ENCODE data around the gene ZNF423.
A peak's percentile ranks its signal among the peaks of the same experiment; 100 is the strongest.

The ZNF423 gene

DNA sequence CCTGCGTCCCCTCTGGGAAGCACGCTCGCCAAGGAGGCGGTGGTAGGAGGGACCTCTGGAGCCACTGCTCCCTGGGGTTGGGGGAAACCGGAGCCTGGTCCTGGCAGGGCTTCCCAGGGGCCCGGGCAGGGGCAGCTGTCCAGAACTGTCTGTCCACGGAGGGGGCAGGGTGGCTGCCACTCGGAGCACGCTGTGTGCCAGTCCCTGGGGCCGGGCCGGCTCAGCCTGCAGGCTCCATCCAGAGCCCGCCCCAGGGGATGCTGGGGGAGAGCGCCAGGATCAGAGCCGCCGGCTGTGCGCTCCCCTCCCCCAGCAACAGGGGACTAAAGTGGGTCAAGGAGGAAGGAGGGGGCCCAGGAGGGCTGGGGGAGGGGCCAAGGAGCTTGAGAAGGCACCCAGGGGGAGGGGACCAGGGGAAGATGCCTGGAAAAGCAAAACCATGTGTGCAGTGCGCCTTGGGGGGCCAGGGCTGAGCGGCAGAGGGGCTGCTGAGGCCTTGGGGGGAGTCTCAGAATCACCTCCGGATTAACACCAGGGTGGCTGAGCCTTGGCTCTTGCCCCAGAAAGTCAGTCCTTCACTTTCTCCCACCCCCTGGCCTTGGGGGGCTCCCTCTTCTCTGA, 21.3 kb downstream of the ZNF423 start:
- H3K36me3 ChIP-seq (ENCODE audit: control insufficient read depth, insufficient read depth, low read length) = no peaks in the 10 kb centered on the region
- no peak overlapping the region for H3K9ac ChIP-seq (ENCODE audit: low read depth, low read length)
- H3K4me1 ChIP-seq (ENCODE audit: control insufficient read depth, insufficient read depth, low read length) = peaks cover 65% of the 10 kb centered on the region
- H3K9me3 ChIP-seq (ENCODE audit: control insufficient read depth, insufficient read depth, low read length) = no peaks in the 10 kb centered on the region
- H3K27me3 ChIP-seq (ENCODE audit: control insufficient read depth, insufficient read depth, low read length) = no peaks in the 10 kb centered on the region
- no peak overlapping the region for H3K4me3 ChIP-seq (ENCODE audit: low read depth, low read length)
- peak overlapping the region; percentile 47 for H3K27ac ChIP-seq (ENCODE audit: low read depth, low read length)

DNA sequence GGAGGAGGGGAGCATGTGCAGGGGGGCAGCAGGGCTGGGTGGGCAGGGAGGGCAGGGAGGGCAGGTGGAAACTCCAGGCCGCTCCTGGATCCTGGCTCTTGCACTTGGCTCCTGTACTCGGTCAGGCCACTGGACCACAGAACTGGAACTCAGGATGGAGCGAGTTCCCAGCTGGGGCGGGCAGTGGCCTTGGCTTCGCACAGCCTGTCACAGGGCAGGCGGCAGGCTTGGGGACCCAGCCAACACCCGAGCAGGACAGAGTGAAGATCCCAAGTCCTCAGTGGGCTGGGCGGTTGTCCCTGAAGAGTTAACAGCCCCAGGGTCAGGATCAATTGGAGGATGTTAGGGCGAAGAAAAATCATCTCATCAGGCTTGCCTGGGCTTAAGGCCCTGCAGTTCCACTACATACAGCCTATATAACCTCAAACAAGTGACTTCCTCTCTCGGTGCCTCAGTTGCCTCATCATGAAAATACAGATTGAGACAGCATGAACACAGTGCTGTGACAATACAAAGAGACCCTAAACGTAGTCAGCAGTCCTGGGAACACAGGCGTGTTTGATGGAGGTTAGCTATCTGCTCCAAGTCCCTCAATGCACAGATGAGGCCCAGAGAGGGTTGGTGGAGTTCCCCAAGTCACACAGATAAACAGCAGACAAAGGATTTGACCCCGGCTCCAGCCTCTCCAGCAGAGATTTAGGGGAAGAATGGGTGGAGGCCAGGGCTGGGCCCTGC, 21.9 kb downstream of the ZNF423 start:
- Histone ChIP-seq H3K4me1 (ENCODE audit: control insufficient read depth, insufficient read depth, low read length) (peaks cover 58% of the 10 kb centered on the region), H3K36me3 (ENCODE audit: control insufficient read depth, insufficient read depth, low read length) (no peaks in the 10 kb centered on the region), H3K9ac (ENCODE audit: low read depth, low read length) (no peak overlapping the region), H3K9me3 (ENCODE audit: control insufficient read depth, insufficient read depth, low read length) (no peaks in the 10 kb centered on the region), H3K27ac (ENCODE audit: low read depth, low read length) (peak overlapping the region; percentile 47), H3K4me3 (ENCODE audit: low read depth, low read length) (0 out of 2 replicates have a peak overlapping the region, but pooled peaks have one; percentile 19), H3K27me3 (ENCODE audit: control insufficient read depth, insufficient read depth, low read length) (no peaks in the 10 kb centered on the region)

DNA sequence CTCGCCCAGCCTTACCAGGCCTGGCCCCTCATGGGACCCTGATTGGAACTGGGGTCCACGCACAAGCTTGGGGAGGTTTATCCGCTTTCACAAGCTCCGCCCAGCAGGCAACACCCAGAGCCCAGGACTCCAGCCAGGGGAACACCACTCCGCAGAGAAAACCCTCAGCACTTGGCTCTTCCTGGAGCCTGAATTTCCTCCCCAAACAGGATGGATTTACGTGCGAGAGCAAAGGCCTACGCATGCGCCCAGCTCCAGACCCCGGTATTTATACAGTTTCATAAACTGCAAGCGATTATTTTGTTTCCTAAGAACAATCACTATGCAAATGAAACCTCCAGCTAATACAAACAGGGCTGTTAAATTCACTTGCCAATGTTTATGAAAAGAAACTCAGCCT, 22.8 kb downstream of the ZNF423 start:
- Histone ChIP-seq H3K27me3 (ENCODE audit: control insufficient read depth, insufficient read depth, low read length) (no peaks in the 10 kb centered on the region), H3K9me3 (ENCODE audit: control insufficient read depth, insufficient read depth, low read length) (no peaks in the 10 kb centered on the region), H3K36me3 (ENCODE audit: control insufficient read depth, insufficient read depth, low read length) (no peaks in the 10 kb centered on the region), H3K9ac (ENCODE audit: low read depth, low read length) (no peak overlapping the region), H3K27ac (ENCODE audit: low read depth, low read length) (peak overlapping the region; percentile 59), H3K4me3 (ENCODE audit: low read depth, low read length) (no peak overlapping the region), H3K4me1 (ENCODE audit: control insufficient read depth, insufficient read depth, low read length) (peaks cover 59% of the 10 kb centered on the region)

DNA sequence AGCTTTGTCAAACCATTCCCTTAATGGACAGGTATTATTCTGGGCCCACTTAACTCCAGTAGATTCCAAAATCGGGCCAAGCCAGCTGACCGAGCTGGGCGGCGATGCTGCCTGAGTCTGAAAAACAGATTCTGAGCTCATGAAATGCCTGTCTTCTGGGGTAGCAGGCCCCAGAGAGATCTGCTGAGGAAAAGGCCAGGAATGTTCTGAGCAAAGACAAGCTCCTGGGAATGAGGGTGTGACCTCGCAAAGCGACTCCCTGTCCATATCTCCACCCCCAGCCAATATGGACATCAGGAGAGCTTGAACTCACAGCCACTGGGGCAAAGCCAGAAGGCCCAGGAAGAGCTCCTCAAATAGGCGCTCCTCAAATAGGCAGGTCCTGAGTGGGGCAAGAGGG, 23.7 kb downstream of the ZNF423 start:
- H3K27me3 ChIP-seq (ENCODE audit: control insufficient read depth, insufficient read depth, low read length) = no peaks in the 10 kb centered on the region

DNA sequence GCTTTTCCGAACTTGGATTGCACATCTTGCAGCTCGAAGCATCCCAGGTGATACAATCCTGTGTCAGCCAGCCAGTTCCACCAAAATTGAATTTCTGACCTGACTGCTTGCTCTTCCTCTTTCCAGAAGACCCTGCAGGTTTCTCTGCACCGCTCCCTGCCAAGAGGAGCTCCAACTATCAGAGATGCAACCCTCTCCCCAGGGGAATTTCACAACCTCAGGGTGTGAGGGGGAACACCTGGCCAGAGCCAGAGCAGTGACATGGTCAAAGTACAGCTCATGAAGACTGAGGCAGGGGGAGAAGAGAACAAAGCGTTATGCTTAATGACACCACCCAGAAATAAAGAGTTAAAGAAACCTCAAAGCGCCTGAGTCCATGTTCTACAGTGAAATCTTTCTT, 25.0 kb downstream of the ZNF423 start:
- H3K4me1 ChIP-seq (ENCODE audit: control insufficient read depth, insufficient read depth, low read length) = peaks cover 40% of the 10 kb centered on the region
- no peaks in the 10 kb centered on the region for H3K27me3 ChIP-seq (ENCODE audit: control insufficient read depth, insufficient read depth, low read length)
- H3K9me3 ChIP-seq (ENCODE audit: control insufficient read depth, insufficient read depth, low read length) = no peaks in the 10 kb centered on the region
- H3K4me3 ChIP-seq (ENCODE audit: low read depth, low read length) = no peak overlapping the region
- H3K27ac ChIP-seq (ENCODE audit: low read depth, low read length) = no peak overlapping the region
- no peaks in the 10 kb centered on the region for H3K36me3 ChIP-seq (ENCODE audit: control insufficient read depth, insufficient read depth, low read length)
- H3K9ac ChIP-seq (ENCODE audit: low read depth, low read length) = no peak overlapping the region

More for the DNA sequence above, 23.7 kb downstream of the ZNF423 start:
- Histone ChIP-seq H3K36me3 (ENCODE audit: control insufficient read depth, insufficient read depth, low read length) (no peaks in the 10 kb centered on the region), H3K4me1 (ENCODE audit: control insufficient read depth, insufficient read depth, low read length) (peaks cover 53% of the 10 kb centered on the region), H3K4me3 (ENCODE audit: low read depth, low read length) (no peak overlapping the region), H3K9me3 (ENCODE audit: control insufficient read depth, insufficient read depth, low read length) (no peaks in the 10 kb centered on the region), H3K27ac (ENCODE audit: low read depth, low read length) (no peak overlapping the region), H3K9ac (ENCODE audit: low read depth, low read length) (no peak overlapping the region)

DNA sequence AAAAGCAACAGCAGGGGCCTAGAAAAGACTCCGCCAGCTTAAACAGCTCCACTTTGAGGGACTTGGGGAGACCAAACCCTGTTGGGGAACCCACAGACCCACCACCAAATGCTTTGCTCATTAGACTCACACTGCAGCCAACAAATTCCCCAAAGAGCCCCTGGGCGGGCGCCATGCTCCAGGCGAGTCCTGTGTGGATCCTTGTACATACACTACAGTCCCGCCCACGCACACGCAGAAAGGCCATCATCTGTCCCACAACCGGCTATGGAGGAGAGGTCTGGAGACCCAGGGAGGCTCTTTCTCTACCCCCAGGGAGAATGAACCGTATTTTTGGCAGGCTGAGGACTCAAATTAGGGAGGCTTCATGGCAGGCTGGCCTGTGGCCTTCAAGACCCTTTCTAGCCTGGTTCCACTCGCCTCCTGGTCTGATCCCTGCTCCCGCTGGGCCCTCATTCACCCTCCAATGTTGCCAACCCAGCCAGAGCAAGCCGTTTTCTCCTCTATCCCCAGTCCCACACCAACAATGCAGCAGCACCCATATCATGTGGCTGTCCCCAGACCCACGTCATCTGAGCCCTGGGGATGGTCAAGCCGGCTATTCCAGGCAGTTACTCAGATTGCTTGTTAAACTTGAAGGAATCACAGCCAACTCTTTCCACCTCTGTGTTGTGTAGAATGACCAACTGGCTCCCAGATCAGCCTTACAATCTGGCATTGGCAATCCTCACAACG, 27.2 kb downstream of the ZNF423 start:
- Histone ChIP-seq H3K27ac (ENCODE audit: low read depth, low read length) (no peak overlapping the region), H3K4me1 (ENCODE audit: control insufficient read depth, insufficient read depth, low read length) (peaks cover 30% of the 10 kb centered on the region), H3K9me3 (ENCODE audit: control insufficient read depth, insufficient read depth, low read length) (no peaks in the 10 kb centered on the region), H3K36me3 (ENCODE audit: control insufficient read depth, insufficient read depth, low read length) (no peaks in the 10 kb centered on the region), H3K27me3 (ENCODE audit: control insufficient read depth, insufficient read depth, low read length) (no peaks in the 10 kb centered on the region), H3K4me3 (ENCODE audit: low read depth, low read length) (no peak overlapping the region), H3K9ac (ENCODE audit: low read depth, low read length) (no peak overlapping the region)

DNA sequence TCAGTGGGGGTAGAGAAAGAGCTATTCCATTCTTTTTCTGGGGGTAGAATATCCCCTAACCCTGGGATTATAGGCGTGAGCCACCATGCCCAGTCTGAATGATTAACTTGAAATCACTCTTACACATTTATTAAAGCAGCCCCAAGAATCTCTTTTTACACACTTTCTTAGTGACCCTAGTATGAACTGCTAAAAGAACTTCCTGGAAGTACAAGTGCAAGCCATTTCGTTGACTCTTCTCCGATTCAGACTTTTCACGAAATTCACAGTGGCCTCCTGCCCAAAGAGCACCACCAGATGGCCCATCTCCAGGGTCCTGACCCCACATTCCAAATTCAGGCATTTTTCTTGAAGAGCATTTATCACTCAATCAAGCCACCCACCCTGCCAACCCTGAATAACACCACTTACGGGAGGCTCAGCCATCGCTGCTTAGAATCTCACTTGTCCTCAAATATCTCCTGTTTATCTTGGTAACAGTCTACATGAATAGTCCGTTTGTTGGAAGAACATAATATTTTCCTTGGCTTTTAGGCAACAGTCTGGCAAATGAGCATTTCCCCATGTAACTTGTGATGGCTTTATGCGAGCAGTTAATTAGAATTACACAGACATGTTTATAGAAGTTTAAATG, 28.0 kb downstream of the ZNF423 start:
- Histone ChIP-seq H3K4me1 (ENCODE audit: control insufficient read depth, insufficient read depth, low read length) (peaks cover 24% of the 10 kb centered on the region), H3K4me3 (ENCODE audit: low read depth, low read length) (no peak overlapping the region), H3K27ac (ENCODE audit: low read depth, low read length) (no peak overlapping the region), H3K9ac (ENCODE audit: low read depth, low read length) (no peak overlapping the region), H3K27me3 (ENCODE audit: control insufficient read depth, insufficient read depth, low read length) (no peaks in the 10 kb centered on the region), H3K36me3 (ENCODE audit: control insufficient read depth, insufficient read depth, low read length) (no peaks in the 10 kb centered on the region), H3K9me3 (ENCODE audit: control insufficient read depth, insufficient read depth, low read length) (no peaks in the 10 kb centered on the region)

DNA sequence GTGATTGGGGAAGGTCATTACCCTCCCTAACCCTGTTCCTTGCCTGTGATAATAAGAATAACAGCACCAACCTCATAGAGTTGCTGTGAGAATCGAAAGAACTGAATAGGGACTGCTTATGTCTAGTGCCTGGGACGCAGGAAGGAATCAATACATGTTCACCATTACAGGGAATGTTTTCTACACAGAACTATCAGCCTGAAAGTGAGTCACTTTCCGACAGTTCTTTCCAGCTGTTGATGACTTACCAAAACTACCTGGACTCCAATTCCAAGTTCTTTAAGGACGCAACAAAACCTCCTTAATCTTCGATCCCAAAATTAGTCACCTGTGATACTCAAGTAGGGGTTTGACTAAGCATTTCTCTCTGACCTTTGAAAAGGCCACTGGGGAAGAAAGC, 29.4 kb downstream of the ZNF423 start:
- Histone ChIP-seq H3K9me3 (ENCODE audit: control insufficient read depth, insufficient read depth, low read length) (no peaks in the 10 kb centered on the region), H3K4me1 (ENCODE audit: control insufficient read depth, insufficient read depth, low read length) (peaks cover 21% of the 10 kb centered on the region), H3K27ac (ENCODE audit: low read depth, low read length) (no peak overlapping the region), H3K9ac (ENCODE audit: low read depth, low read length) (no peak overlapping the region), H3K36me3 (ENCODE audit: control insufficient read depth, insufficient read depth, low read length) (no peaks in the 10 kb centered on the region), H3K27me3 (ENCODE audit: control insufficient read depth, insufficient read depth, low read length) (no peaks in the 10 kb centered on the region), H3K4me3 (ENCODE audit: low read depth, low read length) (no peak overlapping the region)

DNA sequence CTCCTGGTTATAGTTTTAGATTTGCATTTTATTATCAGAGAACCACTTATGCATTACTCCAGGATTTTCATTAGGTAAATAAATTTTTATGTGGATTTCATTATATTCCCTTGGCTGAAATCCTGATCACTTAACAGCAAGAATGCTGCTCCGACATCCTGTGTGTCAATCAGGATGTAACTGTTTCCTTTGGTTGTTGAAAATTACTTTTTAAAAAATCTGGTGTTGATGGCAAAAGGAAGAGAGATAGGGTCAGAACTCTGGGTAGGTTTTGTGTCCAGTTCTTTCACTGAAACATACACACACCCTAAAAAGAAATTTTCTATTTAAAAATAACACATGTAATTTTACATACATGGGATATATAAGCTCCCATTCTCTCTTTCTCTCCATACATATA, 30.9 kb downstream of the ZNF423 start:
- no peak overlapping the region for H3K27ac ChIP-seq (ENCODE audit: low read depth, low read length)
- no peak overlapping the region for H3K4me3 ChIP-seq (ENCODE audit: low read depth, low read length)
- H3K9ac ChIP-seq (ENCODE audit: low read depth, low read length) = no peak overlapping the region
- H3K4me1 ChIP-seq (ENCODE audit: control insufficient read depth, insufficient read depth, low read length) = peaks cover 25% of the 10 kb centered on the region
- no peaks in the 10 kb centered on the region for H3K9me3 ChIP-seq (ENCODE audit: control insufficient read depth, insufficient read depth, low read length)
- no peaks in the 10 kb centered on the region for H3K36me3 ChIP-seq (ENCODE audit: control insufficient read depth, insufficient read depth, low read length)
- no peaks in the 10 kb centered on the region for H3K27me3 ChIP-seq (ENCODE audit: control insufficient read depth, insufficient read depth, low read length)

DNA sequence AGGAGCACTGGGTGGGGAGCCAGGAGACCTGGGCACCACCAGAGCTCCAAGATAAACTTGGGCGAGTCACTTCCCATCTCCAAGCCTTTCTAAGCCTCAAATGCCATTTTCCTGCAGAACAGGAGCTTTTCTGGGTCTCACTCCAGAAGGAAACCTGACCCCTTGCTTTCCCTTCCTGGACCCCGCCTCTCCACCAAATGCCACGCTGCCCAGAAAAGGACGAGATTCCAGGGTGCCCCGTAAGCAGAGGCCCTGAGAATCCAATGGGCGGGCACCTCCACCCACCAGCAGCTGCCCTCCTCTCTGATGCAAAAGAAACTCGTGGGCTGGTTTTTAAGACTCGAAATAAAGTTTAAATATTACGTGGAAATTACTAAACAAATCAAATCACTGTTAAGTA, 31.3 kb downstream of the ZNF423 start:
- H3K27ac ChIP-seq (ENCODE audit: low read depth, low read length) = no peak overlapping the region
- no peaks in the 10 kb centered on the region for H3K36me3 ChIP-seq (ENCODE audit: control insufficient read depth, insufficient read depth, low read length)
- peaks cover 25% of the 10 kb centered on the region for H3K4me1 ChIP-seq (ENCODE audit: control insufficient read depth, insufficient read depth, low read length)
- H3K4me3 ChIP-seq (ENCODE audit: low read depth, low read length) = no peak overlapping the region
- no peaks in the 10 kb centered on the region for H3K9me3 ChIP-seq (ENCODE audit: control insufficient read depth, insufficient read depth, low read length)
- no peaks in the 10 kb centered on the region for H3K27me3 ChIP-seq (ENCODE audit: control insufficient read depth, insufficient read depth, low read length)
- H3K9ac ChIP-seq (ENCODE audit: low read depth, low read length) = no peak overlapping the region

Measured in HUES48 (cell line).